ENCODE measurements around the gene LEPROT.

The LEPROT gene

GRCh38 chr1:65423884-65424572 is 3.6 kb downstream of the LEPROT start:
- TF ChIP-seq CTCF (IDR thresholded peaks at IDR 0.05), result no peak

- TF ChIP-seq CTCF (IDR thresholded peaks at IDR 0.05), result no peak
Observed at GRCh38 chr1:65424573-65424889, 4.1 kb downstream of the LEPROT start.

- TF ChIP-seq CTCF (IDR thresholded peaks at IDR 0.05), result no peak
Observed at GRCh38 chr1:65425006-65425405, 4.5 kb downstream of the LEPROT start.

GRCh38 chr1:65425697-65426096 is 5.2 kb downstream of the LEPROT start:
- TF ChIP-seq CTCF (IDR thresholded peaks at IDR 0.05), result no peak

GRCh38 chr1:65429078-65429477 is 8.6 kb downstream of the LEPROT start:
- TF ChIP-seq CTCF (IDR thresholded peaks at IDR 0.05), result no peak

GRCh38 chr1:65429806-65430205 is 9.3 kb downstream of the LEPROT start:
- TF ChIP-seq CTCF (IDR thresholded peaks at IDR 0.05), result no peak

GRCh38 chr1:65431111-65431705 is 10.7 kb downstream of the LEPROT start:
- peak; percentile 68 for TF ChIP-seq CTCF (IDR thresholded peaks at IDR 0.05)

GRCh38 chr1:65432918-65433317 is 12.4 kb downstream of the LEPROT start:
- no peak for TF ChIP-seq CTCF (IDR thresholded peaks at IDR 0.05)

All from LNCAP (cell line).